HepG2 (cell line): ENCODE data around the gene PLCB1. TPM values are rescaled to one million over a fixed set of nuclear protein-coding genes. Genes with fewer than 3 reads are reported as not detected.

Experiments used
- FOXP4 ChIP-seq: sonication (generic); formaldehyde crosslinking; IDR thresholded peaks from 2 replicates; pipeline ENCODE4 v1.4.0; 2020; ENCODE audit warnings: missing genetic modification reagents
- HNF1A ChIP-seq, 2 experiments: sonication (generic) in 1 of 2; formaldehyde crosslinking in 1 of 2; IDR thresholded peaks; 2 replicates each; pipeline versions ENCODE4 v1.4.0 to v1.6.1; 2016 to 2020; ENCODE audit warnings: borderline replicate concordance in 1 of 2, low read depth in 1 of 2, mild to moderate bottlenecking in 1 of 2, missing genetic modification reagents in 1 of 2
- HOXA7 ChIP-seq: sonication (generic); formaldehyde crosslinking; IDR thresholded peaks from 2 replicates; pipeline ENCODE4 v1.8.1; 2022; ENCODE audit warnings: mild to moderate bottlenecking, missing genetic modification reagents, moderate library complexity
- KAT8 ChIP-seq: IDR thresholded peaks from 2 replicates; pipeline ENCODE4 v1.6.1; 2016; ENCODE audit warnings: missing genetic modification reagents, missing compliant biosample characterization
- KDM6A ChIP-seq: IDR thresholded peaks from 2 replicates; pipeline ENCODE4 v1.6.1; 2016; ENCODE audit warnings: low read depth
- RELA ChIP-seq: sonication (generic); formaldehyde crosslinking; IDR thresholded peaks from 2 replicates; pipeline ENCODE4 v1.4.0; 2020; ENCODE audit warnings: missing genetic modification reagents
- RXRB ChIP-seq: IDR thresholded peaks from 2 replicates; pipeline ENCODE4 v1.6.1; 2016; ENCODE audit warnings: borderline replicate concordance, missing genetic modification reagents, missing compliant biosample characterization
- SOX13 ChIP-seq, 3 experiments: fragments of 450-650 bp in 1 of 3; sonication (generic) in 1 of 3; formaldehyde crosslinking in 1 of 3; IDR thresholded peaks in 2 of 3; conservative IDR thresholded peaks in 1 of 3; 2 replicates each; pipeline versions ENCODE4 v1.5.0 to v1.6.1; 2016 to 2020; ENCODE audit warnings: antibody characterized with exemption in 1 of 3, mild to moderate bottlenecking in 1 of 3, missing compliant biosample characterization in 1 of 3, missing genetic modification reagents in 1 of 3, moderate library complexity in 1 of 3
- TCF7 ChIP-seq: sonication (generic); IDR thresholded peaks from 2 replicates; pipeline ENCODE4 v1.6.1; 2016; ENCODE audit warnings: antibody characterized with exemption, low read depth
- ZBTB21 ChIP-seq: sonication (generic); formaldehyde crosslinking; IDR thresholded peaks from 2 replicates; pipeline ENCODE4 v1.4.0; 2020; ENCODE audit warnings: missing genetic modification reagents
- ZNF143 ChIP-seq: sonication (generic); formaldehyde crosslinking; IDR thresholded peaks from 2 replicates; pipeline ENCODE4 v1.4.0; 2020; ENCODE audit warnings: missing genetic modification reagents
- ZNF367 ChIP-seq: sonication (generic); formaldehyde crosslinking; IDR thresholded peaks from 2 replicates; pipeline ENCODE4 v1.4.0; 2020; ENCODE audit warnings: missing genetic modification reagents, borderline replicate concordance
- ZNF792 ChIP-seq: IDR thresholded peaks from 2 replicates; pipeline ENCODE4 v1.6.1; 2016
- polyA plus RNA-seq, 8 experiments: library from polyadenylated mRNA; depleted of rRNA in 3 of 8; stranded (reverse) in 7 of 8; unstranded in 1 of 8; fragments of >200 nt; fragmentation: Illumina TruSeq in 4 of 8; extraction: Trizol in 4 of 8; gene quantifications; 2 replicates each; pipeline versions ENCODE4 v1.2.1 to v1.2.3, GENCODE V29; 2011 to 2016; ENCODE audit warnings: low read depth in 4 of 8, missing spikeins in 1 of 8, mixed read lengths in 1 of 8; ENCODE audit not compliant: insufficient read depth in 1 of 8
- total RNA-seq, 5 experiments: library from RNA; depleted of rRNA; stranded (reverse); fragments of >200 nt; fragmentation: Illumina TruSeq; extraction: Trizol; gene quantifications; 2 replicates each; pipeline ENCODE4 v1.2.3, GENCODE V29; 2016; ENCODE audit warnings: low read depth in 1 of 5
- TF ChIP-seq, protein P1 (sequence below): sonication (generic); formaldehyde crosslinking; IDR thresholded peaks from 2 replicates; pipeline ENCODE4 v1.5.1; 2020; ENCODE audit warnings: missing genetic modification reagents, mild to moderate bottlenecking, borderline replicate concordance
- TF ChIP-seq, protein P2 (sequence below): sonication (generic); formaldehyde crosslinking; conservative IDR thresholded peaks from 2 replicates; pipeline ENCODE4 v1.4.0; 2020; ENCODE audit warnings: mild to moderate bottlenecking, missing genetic modification reagents, moderate library complexity

Gene PLCB1
- total and polyA plus RNA-seq, 2 of the 13 experiments (the other 11 are each of a cell fraction or from before 2014, with no cell fraction given): 42.4 to 55.9 TPM

- TF ChIP-seq TCF7 (peak; percentile 77), HNF1A (IDR thresholded peaks at IDR 0.05; ENCODE audit: low read depth) (no peak), HNF1A (CRISPR knock-in tag; IDR thresholded peaks at IDR 0.05; ENCODE audit: borderline replicate concordance) (peak; percentile 31; the same call in 1 of the 2 replicates), KAT8 (CRISPR knock-in tag) (no peak), ZNF367 (CRISPR knock-in tag) (no peak), HOXA7 (CRISPR knock-in tag) (no peak), ZNF143 (CRISPR knock-in tag) (no peak), RXRB (CRISPR knock-in tag) (0 out of 2 replicates have a peak, but pooled peaks have one; percentile 40), KDM6A (CRISPR knock-in tag) (0 out of 2 replicates have a peak, but pooled peaks have one; percentile 11), FOXP4 (no peak), ZBTB21 (CRISPR knock-in tag) (peak; percentile 85), ZNF792 (CRISPR knock-in tag) (0 out of 2 replicates have a peak, but pooled peaks have one; percentile 48), RELA (CRISPR knock-in tag) (0 out of 2 replicates have a peak, but pooled peaks have one; percentile 37), SOX13 (IDR thresholded peaks at IDR 0.05) (no peak), SOX13 (CRISPR knock-in tag; conservative IDR thresholded peaks at IDR 0.05 in 1 of 2, IDR thresholded peaks at IDR 0.05 in 1 of 2) (peak in 1 of 2 experiments; percentile 78; a peak in 2 of 4 replicates)
- TF ChIP-seq, protein P1, sequence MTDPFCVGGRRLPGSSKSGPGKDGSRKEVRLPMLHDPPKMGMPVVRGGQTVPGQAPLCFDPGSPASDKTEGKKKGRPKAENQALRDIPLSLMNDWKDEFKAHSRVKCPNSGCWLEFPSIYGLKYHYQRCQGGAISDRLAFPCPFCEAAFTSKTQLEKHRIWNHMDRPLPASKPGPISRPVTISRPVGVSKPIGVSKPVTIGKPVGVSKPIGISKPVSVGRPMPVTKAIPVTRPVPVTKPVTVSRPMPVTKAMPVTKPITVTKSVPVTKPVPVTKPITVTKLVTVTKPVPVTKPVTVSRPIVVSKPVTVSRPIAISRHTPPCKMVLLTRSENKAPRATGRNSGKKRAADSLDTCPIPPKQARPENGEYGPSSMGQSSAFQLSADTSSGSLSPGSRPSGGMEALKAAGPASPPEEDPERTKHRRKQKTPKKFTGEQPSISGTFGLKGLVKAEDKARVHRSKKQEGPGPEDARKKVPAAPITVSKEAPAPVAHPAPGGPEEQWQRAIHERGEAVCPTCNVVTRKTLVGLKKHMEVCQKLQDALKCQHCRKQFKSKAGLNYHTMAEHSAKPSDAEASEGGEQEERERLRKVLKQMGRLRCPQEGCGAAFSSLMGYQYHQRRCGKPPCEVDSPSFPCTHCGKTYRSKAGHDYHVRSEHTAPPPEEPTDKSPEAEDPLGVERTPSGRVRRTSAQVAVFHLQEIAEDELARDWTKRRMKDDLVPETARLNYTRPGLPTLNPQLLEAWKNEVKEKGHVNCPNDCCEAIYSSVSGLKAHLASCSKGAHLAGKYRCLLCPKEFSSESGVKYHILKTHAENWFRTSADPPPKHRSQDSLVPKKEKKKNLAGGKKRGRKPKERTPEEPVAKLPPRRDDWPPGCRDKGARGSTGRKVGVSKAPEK (CRISPR knock-in tag): no peak
- TF ChIP-seq, protein P2, sequence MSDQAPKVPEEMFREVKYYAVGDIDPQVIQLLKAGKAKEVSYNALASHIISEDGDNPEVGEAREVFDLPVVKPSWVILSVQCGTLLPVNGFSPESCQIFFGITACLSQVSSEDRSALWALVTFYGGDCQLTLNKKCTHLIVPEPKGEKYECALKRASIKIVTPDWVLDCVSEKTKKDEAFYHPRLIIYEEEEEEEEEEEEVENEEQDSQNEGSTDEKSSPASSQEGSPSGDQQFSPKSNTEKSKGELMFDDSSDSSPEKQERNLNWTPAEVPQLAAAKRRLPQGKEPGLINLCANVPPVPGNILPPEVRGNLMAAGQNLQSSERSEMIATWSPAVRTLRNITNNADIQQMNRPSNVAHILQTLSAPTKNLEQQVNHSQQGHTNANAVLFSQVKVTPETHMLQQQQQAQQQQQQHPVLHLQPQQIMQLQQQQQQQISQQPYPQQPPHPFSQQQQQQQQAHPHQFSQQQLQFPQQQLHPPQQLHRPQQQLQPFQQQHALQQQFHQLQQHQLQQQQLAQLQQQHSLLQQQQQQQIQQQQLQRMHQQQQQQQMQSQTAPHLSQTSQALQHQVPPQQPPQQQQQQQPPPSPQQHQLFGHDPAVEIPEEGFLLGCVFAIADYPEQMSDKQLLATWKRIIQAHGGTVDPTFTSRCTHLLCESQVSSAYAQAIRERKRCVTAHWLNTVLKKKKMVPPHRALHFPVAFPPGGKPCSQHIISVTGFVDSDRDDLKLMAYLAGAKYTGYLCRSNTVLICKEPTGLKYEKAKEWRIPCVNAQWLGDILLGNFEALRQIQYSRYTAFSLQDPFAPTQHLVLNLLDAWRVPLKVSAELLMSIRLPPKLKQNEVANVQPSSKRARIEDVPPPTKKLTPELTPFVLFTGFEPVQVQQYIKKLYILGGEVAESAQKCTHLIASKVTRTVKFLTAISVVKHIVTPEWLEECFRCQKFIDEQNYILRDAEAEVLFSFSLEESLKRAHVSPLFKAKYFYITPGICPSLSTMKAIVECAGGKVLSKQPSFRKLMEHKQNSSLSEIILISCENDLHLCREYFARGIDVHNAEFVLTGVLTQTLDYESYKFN: peak; percentile 48
These were observed 2.7 kb upstream of the PLCB1 start (continued) for GRCh38 chr20:8129211-8129976.
